Activated effector memory CD4-positive, alpha-beta T cell treated with Interleukin-2 at 50 U/mL for 16 hours (primary cell): Measurements from ENCODE around the gene TARM1.
"Not testable (repeated sequence)": the region's sequence is repeated elsewhere in the genome, so short reads cannot be mapped to it uniquely, and the experiment has no call there.

Source experiments
- DNase-seq: peaks from one replicate; pipeline ENCODE4 v3.0.0-alpha.2; 2020

The TARM1 gene

DNA sequence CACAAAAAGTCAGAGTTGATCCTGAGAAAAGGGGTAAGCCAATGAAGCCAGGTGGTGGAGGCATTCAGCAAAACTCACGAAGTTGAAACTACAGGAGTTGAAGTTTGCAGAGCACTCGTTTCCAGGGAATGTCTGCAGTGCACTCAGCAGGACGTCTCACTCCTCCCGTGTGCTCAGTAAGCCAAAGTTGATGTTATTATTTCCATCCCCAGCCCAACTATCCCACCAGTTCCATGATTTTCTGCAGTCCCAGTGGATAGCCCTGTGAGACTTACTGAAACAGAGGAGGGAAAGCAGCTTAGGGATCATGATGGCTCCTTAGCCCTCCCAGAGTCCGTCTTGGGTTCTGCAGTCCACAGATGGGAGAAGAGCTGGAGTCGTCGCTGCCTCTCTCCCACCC lies at the start of gene TARM1:
TSS of gene TARM1 (minus strand) at position 334 of the 400 bp plus-strand sequence. CDS start at position 309, 25 bp downstream.
- no peak for DNase-seq

DNA sequence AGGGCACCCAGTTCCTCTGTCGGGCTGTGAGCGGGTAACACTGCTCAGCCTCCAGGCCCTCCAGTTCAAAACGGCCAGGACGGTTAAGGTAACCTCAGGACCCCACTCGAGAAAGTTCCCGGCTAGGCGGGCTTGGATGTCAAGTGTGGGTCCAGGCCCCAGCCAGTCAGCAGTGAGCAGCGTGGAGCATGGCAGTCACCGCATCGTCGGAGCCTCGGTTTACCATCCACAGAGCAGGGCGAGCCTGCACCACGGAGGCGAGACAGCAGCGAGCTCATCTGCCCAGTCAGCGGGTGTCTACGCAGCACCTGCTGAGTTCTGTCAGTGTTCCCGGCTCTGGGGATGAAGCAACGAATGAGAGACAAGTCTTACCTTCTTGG lies 48.4 kb upstream of the TARM1 start:
- DNase-seq, result no peak

DNA sequence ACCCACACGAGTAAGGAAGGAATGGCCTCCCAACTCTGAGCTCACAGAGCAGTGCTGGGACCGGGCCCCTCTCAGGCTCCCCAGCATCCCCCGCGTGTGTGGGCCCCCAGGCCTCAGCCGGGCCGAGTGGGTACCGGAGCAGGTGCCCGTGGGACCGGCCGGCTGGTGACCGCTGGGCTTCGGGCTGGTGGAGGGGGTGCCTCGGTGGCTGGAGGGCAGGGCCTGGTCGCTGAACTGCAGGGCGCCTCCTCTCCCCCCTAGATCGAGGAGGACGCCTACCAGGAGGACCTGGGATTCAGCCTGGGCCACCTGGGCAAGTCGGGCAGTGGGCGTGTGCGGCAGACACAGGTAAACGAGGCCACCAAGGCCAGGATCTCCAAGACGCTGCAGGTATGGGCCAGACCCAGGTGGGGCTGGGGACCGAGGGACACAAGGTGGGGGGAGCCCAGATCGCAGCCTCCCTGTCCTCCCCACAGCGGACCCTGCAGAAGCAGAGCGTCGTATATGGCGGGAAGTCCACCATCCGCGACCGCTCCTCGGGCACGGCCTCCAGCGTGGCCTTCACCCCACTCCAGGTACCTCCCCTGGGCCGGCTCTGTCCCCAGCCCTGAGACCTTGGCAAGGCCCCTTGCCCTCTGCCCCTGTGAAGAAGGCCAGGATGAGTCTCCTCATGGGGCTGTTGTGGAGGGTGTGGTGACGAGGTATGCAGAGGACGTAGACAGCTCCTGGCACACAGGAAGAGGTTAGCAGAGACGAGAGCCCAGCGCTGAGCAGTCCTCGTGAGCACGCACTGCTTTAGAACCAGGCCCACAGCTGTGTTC lies 47.8 kb upstream of the TARM1 start:
- no peak for DNase-seq

DNA sequence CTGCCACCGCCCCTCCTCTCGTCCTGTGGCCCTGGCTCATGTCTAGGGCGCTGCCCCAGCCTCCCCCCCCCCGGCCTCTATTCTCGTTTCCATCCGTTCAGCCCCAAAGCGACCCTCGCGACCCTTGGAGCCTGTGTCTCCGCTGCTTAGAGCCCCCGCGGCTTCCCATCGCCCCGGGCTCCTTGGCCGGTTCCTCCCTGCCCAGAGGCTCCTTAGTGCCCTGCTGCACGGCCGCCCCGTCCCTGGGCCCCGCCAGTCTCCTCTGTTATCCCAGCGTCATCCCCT lies 47.2 kb upstream of the TARM1 start:
- no peak for DNase-seq

DNA sequence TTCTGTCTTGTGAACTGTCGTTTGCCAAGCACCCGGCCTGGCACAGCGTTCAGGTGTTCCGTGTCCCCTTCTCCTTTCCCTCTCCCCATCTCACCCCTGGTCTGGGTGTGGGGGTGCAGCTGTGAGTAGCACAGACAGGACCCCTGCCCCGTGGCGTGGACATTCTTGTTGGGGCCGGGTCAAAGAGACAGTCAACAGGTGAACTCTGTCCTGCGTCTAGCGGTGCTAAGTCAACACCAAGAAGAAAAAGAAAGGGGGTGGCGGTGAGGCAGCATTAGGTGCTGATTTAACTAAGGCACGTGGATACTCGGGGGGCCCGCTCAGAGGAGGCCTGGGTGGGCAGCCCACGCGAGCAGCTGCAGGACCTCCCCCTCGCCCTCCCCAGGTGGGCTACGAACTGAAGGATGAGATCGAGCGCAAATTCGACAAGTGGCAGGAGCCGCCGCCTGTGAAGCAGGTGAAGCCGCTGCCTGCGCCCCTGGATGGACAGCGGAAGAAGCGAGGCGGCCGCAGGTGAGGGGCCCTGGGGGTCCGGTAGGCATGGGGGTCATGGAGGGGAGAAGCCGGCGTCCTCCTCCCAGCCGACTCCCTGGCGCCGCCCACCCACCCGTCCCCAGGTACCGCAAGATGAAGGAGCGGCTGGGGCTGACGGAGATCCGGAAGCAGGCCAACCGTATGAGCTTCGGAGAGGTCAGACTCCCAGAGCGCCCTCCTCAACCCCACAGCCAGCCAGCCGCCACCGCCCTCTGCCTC lies 46.7 kb upstream of the TARM1 start:
- no peak for DNase-seq

DNA sequence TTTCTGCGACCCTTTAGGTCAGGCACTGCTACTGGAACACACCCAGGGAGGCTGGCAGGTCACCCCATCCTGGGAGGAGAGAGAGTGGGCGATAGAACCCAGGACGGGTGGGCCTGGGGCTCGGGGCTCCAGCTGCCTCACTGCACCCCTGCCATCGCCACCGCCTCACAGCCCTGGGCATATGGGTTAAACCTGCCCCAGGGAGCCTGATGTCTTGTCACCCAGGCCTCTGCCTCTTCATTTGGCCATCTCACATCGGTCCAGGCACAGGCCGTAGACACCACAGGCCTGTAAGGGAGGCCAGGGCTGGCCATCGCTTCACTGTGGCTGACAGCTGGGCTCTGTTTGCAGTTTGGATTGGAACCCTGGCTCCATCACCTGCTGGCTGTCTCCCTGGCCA lies 44.5 kb upstream of the TARM1 start:
- no peak for DNase-seq

DNA sequence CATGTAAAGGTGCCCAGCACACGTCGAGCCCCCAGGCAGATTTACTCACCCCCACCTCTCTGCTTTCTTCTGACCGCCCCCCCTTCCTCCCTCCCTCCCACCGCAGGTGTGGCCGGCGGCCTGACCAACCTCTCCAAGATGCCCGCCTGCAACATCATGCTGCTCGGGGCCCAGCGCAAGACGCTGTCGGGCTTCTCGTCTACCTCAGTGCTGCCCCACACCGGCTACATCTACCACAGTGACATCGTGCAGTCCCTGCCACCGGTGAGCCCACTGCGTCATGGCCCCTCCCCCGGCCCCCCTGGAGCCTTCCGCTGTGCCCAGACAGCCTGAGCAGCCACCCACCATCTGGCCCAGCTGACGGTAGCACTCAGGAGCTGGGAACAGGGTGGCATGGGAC lies 43.2 kb upstream of the TARM1 start:
- DNase-seq, result no peak

DNA sequence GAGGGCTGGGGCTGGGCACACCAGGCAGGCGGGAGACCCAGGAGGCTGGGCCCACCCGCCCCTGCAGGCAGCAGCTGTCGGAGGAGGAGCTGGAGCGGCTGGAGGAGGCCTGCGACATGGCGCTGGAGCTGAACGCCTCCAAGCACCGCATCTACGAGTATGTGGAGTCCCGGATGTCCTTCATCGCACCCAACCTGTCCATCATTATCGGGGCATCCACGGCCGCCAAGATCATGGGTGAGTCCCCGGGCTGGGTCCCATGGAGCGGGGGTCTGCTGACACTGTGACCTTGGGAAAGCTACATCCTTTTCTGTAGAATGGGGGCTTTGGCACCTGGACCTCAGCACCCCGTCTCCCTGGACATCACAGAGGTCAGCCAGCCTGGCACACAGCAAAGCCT lies 42.5 kb upstream of the TARM1 start:
- DNase-seq, result no peak

DNA sequence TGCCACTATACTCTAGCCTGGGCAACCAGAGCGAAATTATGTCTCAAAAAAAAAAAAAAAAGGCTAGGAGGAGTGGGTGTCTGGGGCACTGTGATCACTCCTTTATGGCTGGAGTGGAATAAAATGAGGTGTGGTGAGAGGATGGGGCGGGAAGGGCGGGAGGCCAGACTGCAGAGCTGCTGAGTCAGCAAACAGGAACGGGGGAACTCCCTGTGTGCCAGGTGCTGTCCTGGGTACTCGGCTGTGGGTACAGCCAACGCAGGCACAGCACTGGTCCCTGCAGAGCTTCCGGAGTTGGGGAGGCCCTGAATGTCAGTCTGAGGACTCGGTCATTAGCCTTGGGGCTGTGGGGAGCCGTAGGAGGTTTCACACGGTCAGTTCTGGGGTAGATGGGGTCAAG lies 40.1 kb upstream of the TARM1 start:
- no peak for DNase-seq

DNA sequence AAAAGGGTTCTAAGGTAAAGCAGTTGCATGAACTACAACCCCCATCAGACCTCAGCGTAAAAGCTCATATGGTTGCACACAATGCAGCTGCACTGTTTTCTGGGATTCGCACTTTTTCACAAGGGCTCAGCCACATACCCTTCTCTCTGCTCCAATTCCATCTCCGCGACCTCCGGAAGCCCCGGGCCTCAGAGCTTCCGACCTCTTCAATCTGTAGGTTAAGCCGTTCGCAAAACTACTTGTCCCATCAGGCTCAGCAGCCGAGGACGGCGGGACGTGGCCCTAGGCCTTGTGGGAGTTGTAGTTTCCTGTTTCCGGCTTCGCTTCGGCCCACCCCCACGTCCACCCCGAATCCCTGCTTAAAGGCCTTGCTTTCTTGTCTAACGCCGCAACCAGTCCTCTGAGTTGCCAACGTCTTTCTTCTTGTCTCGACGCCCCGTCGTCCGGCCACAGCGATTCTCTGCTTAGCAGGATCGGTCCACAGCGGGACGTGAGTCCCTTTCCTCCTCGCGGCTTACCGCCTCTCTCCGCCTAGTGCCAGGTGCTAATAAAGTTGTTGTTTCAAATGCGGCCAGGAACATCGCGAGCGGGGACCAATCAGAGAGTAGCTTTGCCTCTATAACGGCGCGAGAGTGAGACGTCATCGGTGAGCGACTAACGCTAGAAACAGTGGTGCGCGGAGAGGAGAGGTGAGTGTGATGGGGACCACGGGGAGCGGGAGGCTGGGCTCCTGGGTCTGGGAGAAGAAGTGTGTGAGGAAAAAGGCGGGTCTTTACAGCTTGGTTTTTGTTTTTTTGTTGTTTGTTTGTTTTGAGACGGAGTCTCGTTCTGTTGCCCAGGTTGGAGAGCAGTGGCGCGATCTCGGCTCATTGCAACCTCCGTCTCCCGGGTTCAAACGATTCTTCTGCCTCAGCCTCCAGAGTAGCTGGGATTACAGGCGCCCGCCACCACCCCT lies 34.2 kb upstream of the TARM1 start, which contains the start of the genes PRPF31 and TFPT:
TSS of gene PRPF31 (plus strand) at position 646 of the 955 bp plus-strand sequence. CDS start 2,525 bp downstream, outside the sequence.
TSS of gene TFPT (minus strand) at position 549 of the 955 bp plus-strand sequence. CDS start at position 161, 388 bp downstream.
- DNase-seq, result peak; percentile 90

DNA sequence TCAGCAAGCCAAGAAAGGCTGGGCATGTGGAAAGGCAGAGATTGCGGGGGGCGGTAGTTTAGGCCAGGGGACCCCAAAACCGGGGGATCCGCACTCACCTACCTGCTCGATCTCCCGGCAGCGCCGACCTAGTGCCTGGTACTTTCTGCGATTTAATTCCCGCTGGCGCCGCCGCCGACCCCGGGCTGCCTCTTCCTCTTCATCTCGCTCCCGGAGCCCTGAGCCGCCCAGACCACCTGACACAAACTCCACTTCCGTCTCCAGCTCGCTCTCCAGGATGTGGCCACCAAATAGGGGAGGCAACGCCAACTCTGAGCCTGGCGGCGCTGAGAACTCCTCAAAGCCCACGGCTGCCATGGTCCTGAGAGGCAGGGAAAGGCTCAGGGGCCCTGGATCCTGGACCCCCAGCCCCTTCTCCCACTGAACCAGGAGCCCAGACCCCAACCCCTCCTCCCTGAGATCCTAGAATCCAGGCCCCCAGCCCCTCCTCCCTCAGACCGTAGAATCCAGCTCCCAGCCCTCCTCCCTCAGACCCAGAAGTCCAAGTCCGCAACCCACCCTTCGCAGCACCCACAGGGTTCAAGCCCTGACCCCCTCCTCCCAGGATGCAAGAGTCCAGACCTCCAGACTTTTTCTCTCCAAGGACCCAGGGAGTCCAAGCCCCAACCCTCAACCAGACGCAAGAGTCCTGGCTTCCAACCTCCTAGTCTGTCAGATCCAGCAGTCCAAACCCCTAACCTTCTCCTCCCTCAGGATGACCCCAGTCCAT lies 33.4 kb upstream of the TARM1 start:
- DNase-seq, result peak; percentile 37

DNA sequence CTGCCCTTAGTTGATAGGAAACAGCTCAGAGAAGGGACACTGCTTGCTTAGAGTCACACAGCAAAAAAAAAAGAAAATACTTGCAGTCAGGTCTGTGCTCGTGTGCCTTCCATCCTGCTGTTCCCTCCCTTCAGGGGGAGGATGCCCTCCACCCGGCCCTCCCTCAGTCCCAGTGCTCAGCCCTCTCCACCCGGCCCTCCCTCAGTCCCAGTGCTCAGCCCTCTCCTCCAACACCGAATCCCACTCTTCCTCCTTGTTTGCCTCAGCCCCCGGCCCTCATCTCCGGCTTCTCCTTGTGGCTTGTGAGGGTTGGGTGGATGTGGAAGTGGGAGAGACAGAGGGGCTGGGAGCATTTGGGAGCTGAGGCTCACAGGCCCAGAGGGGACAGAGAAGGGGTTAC lies 28.5 kb upstream of the TARM1 start:
- DNase-seq, result no peak

DNA sequence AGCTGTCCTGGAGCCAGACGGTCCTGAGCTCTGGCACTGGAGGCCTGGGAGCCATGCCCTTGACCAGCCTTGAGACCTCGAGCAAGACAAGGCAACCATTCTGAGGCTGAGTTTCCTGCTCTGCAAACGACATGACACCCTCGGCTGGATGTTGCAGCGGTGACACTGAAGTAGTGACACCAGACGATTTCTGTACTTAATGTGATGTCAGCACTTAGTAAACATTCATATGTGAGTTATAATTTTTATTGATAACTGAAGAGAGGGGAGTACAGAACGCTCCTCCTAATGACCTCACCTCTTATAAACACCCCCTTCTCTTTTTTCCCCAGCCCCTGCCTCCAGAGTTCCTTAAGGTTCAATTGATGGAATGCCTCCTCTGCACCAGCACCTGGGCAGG lies 27.3 kb upstream of the TARM1 start:
- no peak for DNase-seq

DNA sequence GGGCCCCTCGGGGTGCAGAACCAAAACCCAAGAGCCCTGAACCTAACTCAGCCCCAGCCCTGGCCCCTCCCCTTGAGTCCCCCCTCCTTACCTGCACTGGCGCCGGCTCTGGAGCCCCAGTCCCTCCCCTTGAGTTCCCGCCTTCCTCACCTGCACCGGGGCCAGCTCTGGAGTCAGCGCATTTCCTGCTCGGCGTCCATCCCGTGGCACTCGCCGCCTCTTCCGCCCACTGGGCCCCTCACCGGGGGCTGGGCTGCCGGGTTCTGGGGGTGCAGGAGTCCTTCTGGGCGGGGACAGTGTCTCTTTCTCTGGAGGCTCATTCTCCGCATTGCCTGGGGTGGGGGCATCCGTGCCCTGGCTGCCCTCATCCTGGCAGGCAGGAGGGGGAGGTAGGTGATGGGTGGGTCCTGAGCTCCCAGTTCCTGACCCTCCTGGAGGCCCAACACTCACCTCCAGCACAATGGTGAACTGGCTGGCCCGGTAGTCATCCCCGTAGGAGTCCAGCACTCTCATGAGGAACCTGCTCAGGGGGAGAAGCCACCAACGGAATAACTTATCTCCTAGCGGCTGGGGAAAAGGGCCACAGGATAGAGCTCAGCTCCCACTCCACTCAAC lies 26.8 kb upstream of the TARM1 start:
- DNase-seq, result no peak

DNA sequence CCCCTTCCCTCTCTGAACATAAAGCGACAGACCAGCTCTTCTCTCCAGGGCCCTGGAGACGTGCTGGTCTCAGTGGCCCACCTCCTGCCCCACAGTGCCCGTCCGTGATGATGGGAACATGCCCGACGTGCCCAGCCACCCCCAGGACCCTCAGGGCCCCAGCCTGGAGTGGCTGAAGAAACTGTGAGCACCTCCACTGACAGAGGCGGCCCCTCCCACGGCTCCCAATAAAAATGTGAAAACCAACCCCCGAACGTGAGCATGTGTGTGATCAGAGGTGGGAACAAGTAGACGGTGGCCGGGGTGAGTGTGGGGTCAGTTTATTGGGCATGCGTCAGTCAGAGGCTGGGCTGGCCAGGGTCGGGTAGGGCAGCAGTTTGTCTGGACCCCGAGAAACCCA lies 25.6 kb upstream of the TARM1 start:
- no peak for DNase-seq

DNA sequence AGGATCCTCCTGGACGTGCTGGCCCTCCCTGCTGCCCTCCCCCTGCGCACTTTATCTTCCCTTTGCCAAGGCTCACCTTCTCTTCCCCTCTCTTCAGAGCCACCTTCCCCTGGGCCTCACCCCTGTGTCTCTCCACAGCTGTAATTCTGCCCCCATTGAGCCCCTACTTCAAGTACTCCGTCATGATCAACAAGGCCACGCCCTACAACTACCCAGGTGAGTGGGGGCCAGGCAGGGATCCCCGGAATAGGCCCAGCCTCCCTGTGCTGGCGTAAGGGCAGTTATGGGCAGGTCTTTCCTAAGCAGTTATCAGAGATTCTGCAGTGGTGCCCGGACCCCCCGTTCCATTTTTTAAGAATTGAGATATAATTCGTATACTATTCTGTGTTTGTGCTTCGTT lies 24.6 kb upstream of the TARM1 start:
- DNase-seq, result no peak

DNA sequence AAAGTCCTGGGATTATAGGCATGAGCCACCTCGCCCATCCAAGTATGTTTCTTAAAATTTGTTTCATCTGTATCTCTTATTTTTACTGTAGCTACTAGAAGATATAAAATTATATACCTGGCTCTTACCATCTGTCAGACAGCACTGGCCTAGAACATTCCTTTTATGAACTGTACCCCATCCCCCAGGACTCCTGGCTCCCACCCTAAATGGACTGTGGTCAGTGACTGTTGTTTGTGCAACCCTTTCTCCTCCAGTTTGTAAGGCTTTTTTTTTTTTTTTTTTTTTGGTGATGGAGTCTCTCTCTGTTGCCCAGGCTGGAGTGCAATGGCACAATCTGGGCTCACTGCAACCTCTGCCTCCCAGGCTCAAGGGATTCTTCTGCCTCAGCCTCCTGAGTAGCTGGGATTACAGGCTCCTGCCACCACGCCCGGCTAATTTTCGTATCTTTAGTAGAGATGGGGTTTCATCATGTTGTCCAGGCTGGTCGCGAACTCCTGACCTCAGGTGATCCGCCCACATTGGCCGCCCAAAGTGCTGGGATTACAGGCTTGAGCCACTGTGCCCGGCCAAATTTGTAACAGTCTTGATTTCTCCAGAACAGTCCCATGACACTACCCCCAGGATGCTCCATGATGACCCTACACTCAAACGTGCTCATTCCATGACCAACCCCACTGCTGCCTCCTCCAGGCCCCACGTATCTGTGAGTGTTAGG lies 24.0 kb upstream of the TARM1 start:
- no peak for DNase-seq

DNA sequence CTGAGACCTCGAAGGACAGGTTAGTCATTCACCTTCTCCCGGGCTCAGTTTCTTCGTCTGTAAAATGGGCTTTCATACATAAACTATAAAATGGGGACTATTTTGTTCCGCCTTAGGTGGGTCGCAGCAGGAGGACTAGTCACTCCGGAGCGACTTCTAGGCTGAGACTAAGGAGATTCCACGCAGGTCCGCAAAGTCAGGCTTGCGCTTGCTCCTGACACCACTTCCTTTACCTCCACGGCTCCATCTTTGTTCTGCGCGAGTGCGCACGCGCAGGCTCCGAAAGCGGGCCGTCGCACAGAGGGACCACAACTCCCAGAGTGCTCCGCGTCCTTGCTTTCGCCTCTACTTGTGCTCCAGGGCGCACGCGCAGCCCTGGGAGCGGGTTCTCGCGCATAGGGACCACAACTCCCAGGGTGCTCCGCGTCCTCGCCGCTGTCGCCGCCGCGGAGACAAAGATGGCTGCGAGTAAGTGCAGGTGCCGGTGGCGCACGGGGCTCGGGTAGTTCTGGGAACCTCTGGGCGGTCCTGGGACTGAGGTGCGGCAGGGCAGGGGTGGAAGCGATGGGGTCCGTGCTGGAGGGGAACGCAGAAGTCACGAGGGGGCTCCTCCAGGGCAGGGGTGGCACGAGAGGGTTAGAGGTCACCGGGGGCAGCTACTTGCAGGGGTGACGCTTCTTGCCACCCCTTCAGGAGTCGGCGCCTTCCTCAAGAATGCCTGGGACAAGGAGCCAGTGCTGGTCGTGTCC lies 21.4 kb upstream of the TARM1 start, which contains the start of gene NDUFA3:
TSS of gene NDUFA3 (plus strand) at position 435 of the 749 bp plus-strand sequence. CDS start at position 459, 24 bp downstream.
- DNase-seq, result peak; percentile 96

DNA sequence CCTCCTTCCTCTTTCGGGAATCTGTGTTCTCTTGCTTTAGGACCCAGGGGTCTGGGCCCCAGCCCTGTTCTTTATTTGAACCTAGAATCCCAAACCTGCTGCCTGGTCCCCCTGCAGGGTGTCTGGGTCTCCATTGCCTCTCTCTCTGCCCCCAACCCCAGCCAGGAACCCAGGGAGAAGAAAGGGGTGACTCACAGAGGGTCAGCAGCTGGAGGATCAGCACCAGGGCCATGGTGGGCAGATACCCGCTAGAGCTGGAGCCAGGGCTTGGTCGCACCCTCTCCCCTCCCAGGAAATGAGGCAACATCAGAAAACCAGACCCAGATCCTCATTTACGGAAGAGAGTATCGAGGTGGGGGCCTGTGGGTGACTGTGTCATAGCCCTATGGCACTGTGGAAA lies 19.4 kb upstream of the TARM1 start, which contains the start of gene OSCAR:
TSS of gene OSCAR (minus strand) at position 243 of the 400 bp plus-strand sequence. CDS start at position 232, 11 bp downstream.
- DNase-seq, result no peak

DNA sequence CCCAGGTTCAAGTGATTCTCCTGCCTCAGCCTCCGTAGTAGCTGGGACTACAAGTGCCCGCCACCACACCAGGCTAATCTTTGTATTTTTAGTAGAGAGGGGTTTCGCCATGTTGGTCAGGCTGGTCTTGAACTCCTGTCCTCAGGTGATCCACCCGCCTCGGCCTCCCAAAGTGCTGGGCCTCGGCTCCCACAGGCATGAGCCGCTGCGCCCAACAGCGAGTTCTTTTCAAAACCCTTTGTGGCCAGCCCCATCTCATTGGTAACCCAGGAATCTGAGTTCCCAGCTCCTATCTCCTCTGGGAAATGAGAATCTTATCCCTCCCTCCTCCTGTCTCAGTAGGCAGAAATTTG lies 18.7 kb upstream of the TARM1 start:
- DNase-seq, result not testable (repeated sequence)
